ENCODE measurements around the gene SLC25A12.

Gene SLC25A12

DNA sequence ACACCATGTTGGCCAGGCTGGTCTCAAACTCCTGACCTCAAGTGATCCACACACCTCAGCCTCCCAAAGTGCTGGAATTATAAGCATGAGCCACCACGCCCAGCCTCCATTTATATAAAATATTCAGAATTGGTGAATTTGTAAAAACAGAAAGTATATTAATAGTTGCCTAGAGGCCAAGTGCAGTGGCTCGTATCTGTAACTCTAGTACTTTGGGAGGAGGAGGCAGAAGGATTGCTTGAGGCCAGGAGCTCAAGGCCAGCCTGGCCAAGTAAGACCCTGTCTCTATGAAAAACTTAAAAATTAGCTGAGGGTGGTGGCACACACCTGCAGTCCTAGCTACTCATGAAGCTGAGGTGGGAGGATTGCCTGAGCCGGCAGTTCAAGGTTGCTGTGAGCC lies 89.6 kb downstream of the SLC25A12 start:
- no peak overlapping the region for H3K4me3 Mint-ChIP-seq
- H3K27ac Mint-ChIP-seq, result no peak overlapping the region
- peaks cover 0 to 4% of the 10 kb centered on the region in 2 donors for H3K4me1 Mint-ChIP-seq (ENCODE audit: low read depth in 2 of 2)
- DNase-seq (no peak), ATAC-seq (replicated peaks) (no peak)
- peaks cover 27% of the 10 kb centered on the region for H3K36me3 Mint-ChIP-seq (ENCODE audit: insufficient read depth)
- no peaks in the 10 kb centered on the region for H3K27me3 Mint-ChIP-seq
- H3K9me3 Mint-ChIP-seq, result no peaks in the 10 kb centered on the region

DNA sequence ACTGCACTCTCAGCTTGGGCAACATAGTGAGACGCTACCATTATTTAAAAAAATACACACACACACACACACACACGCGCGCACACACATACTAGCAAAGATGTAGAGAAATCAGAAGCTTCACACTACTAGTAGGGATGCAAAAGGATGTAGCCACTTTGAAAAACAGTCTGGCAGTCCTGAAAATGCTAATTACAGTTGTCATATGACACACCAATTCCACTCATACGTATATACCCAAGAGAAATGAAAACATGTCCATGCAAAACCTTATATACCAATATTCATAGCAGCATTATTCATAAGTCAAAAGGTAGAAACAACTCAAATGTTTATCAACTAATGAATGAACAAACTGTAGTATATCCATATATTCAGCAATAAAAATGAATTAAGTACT lies 90.3 kb downstream of the SLC25A12 start:
- DNase-seq (no peak), ATAC-seq (replicated peaks) (no peak)
- H3K9me3 Mint-ChIP-seq, result no peaks in the 10 kb centered on the region
- peaks cover 27% of the 10 kb centered on the region for H3K36me3 Mint-ChIP-seq (ENCODE audit: insufficient read depth)
- H3K27ac Mint-ChIP-seq, result peak overlapping the region; percentile 22 to 66
- H3K4me1 Mint-ChIP-seq (ENCODE audit: low read depth in 2 of 2), result peaks cover 0 to 4% of the 10 kb centered on the region in 2 donors
- no peak overlapping the region for H3K4me3 Mint-ChIP-seq
- H3K27me3 Mint-ChIP-seq, result no peaks in the 10 kb centered on the region

DNA sequence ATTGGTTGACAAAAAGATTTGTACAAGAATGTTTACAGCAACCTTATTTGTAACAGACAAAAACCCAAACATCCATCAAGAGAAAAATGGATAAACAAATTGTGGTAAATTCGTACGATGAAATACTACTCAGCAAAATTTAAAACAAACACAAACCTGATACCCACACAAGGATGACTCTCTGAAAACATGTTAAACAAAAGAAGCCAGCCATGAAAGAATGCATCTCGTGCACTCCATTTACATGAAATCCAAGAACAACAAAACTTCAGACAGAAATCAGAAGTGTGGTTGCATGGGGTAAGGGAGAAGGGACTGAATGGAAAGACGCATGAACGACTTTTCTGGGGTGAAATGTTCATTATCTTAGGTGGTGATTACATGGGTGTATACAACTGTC lies 93.4 kb downstream of the SLC25A12 start:
- no peak for ATAC-seq (replicated peaks)
- no peak for DNase-seq
- H3K27me3 Mint-ChIP-seq, result no peaks in the 10 kb centered on the region
- H3K4me1 Mint-ChIP-seq (ENCODE audit: low read depth in 2 of 2), result peaks cover 0 to 4% of the 10 kb centered on the region in 2 donors
- no peak overlapping the region for H3K27ac Mint-ChIP-seq
- H3K36me3 Mint-ChIP-seq (ENCODE audit: insufficient read depth), result peaks cover 18% of the 10 kb centered on the region
- no peaks in the 10 kb centered on the region for H3K9me3 Mint-ChIP-seq
- no peak overlapping the region for H3K4me3 Mint-ChIP-seq

DNA sequence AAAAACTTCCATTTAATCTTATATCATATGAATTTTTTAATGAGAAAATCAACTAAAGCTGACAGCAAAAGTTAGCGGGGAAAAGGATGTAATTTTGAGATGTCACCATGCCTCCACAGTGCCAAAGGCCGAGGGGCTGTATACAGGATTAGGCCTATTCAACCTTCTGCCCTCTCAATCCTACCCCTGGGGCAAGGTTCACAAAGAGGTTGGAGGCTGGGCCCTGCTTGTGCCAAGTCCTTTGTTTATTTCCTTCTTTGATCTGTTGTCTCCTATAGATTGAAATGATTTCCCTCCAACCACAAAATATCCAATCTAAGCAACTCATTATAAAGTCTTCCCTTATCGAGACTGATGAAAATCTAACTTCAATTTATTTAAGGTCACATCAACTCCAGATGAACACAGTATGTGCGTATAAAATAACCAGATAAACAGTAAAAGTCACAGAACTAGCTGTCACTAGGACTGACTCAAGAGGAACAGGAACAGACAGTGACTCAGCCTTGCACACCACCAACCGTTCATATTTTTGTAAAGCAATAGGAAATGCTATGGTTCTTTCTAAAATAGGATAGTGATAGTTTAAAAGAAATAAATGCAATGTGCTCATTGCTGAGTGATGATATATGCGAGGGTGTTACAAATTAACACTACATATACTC lies 95.8 kb downstream of the SLC25A12 start:
- Mint-ChIP-seq H3K27me3 (no peaks in the 10 kb centered on the region), H3K4me1 (ENCODE audit: low read depth in 2 of 2) (no peaks in the 10 kb centered on the region), H3K27ac (no peak overlapping the region), H3K9me3 (no peaks in the 10 kb centered on the region), H3K4me3 (no peak overlapping the region), H3K36me3 (ENCODE audit: insufficient read depth) (peaks cover 14% of the 10 kb centered on the region)
- ATAC-seq (replicated peaks), result no peak
- no peak for DNase-seq

DNA sequence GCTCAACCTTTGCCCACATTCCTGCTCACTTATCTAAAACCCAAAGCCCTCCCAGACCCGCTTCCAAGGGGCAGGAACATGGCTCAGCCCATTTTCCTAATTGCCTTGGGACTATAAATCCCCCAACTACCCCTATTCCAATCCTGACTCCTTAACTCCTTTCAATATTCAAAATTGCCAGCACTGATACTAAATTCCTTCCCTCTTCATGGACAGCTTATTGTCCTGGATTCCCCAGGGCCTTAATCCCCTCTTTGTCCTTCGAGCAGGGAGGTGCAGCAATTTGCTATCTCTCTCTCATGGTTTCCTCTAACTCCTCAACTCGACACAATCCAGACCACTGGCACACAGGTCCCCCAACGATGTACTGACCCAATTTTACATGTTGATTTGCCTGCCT lies 99.1 kb downstream of the SLC25A12 start:
- ATAC-seq (replicated peaks) (no peak), DNase-seq (no peak)
- Mint-ChIP-seq H3K4me1 (ENCODE audit: low read depth in 2 of 2) (no peaks in the 10 kb centered on the region), H3K9me3 (no peaks in the 10 kb centered on the region), H3K27ac (peak overlapping the region in 1 of 2 donors; percentile 1), H3K4me3 (no peak overlapping the region), H3K27me3 (no peaks in the 10 kb centered on the region), H3K36me3 (ENCODE audit: insufficient read depth) (peaks cover 18% of the 10 kb centered on the region)

DNA sequence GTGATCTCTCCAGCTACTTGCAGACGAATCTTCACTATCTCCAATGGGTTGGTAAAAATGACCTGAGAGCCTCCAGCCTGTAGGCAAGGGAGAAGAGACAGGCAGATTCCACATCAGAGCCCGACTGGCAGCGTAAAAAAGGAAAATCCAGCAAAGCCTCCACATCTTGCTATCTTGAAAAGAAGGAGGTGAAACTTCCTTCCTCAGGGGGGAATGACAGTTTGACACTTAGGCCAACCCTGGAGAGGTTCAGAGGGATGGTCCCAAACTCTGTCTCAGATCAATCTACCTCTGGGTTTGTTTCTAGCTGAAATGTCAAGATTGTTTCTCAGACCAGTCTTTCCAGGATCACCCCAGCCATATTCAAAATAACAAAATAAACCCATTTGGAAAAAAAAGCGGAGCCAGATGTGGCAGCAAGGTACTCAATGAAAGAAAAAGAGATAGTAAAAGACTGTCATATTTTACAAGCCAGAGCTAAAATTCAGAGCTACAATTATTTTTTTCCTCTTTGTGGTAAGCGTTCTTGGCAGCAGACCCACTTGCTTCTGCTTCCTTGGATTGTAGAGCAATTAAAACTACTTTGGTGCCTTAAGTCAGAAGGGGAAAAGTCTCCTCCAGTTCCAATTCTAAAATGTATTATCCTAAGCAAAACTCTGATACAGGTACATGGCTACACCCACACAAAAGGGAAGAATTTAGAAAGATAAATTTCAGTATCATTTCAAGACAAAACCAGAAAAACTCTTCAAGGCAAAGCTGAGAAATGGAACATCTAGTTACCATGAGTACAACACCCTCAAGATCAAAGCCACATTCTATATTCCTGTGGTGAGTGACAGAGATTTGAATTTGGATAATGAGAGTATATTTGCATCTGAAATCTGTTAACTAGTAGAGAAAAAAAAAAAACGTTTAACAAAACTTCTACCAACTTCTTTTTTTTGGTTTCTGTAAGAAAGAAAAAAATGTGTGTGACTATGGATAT lies 100.1 kb downstream of the SLC25A12 start:
- peak overlapping the region in 1 of 2 donors; percentile 23 for H3K27ac Mint-ChIP-seq
- H3K4me3 Mint-ChIP-seq, result no peak overlapping the region
- H3K27me3 Mint-ChIP-seq, result no peaks in the 10 kb centered on the region
- peaks cover 18% of the 10 kb centered on the region for H3K36me3 Mint-ChIP-seq (ENCODE audit: insufficient read depth)
- no peaks in the 10 kb centered on the region for H3K9me3 Mint-ChIP-seq
- H3K4me1 Mint-ChIP-seq (ENCODE audit: low read depth in 2 of 2), result no peaks in the 10 kb centered on the region
- ATAC-seq (replicated peaks) (no peak), DNase-seq (no peak)

DNA sequence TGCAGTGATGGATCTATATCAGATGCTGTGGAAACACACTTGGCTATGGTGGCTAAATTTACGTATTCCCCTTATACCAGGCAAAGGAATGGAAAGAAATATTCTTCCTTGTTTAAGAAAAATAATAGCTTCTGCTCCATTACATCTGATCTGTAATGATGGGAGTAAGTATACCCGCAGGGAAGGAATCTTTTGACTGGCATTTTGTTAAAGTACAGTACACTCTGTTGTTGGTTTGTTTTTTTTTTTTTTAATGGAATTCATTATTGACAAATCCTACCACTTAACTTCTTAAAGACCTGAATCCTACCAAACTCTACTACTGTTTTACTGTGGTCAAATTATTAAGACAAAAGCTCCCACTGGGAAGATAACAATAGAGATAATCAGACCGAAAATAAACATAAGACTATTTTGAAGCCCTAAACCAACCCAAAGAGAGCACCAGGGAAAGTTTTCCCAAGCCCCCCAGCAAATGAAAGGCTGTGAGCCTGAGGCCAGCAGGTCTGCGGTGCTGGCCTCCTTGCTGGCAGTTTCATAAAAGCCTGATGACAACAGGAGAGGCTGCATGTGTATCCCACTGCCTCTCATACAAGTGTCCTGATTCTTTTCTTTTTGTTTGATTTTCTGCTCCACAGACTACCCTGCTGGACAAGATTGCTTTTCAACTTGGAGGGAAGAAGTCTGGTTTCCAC lies 101.0 kb downstream of the SLC25A12 start:
- Mint-ChIP-seq H3K36me3 (ENCODE audit: insufficient read depth) (peaks cover 18% of the 10 kb centered on the region), H3K27ac (peak overlapping the region in 1 of 2 donors; percentile 23), H3K4me3 (no peak overlapping the region), H3K27me3 (no peaks in the 10 kb centered on the region), H3K4me1 (ENCODE audit: low read depth in 2 of 2) (no peaks in the 10 kb centered on the region), H3K9me3 (no peaks in the 10 kb centered on the region)
- ATAC-seq (replicated peaks) (no peak), DNase-seq (no peak)

DNA sequence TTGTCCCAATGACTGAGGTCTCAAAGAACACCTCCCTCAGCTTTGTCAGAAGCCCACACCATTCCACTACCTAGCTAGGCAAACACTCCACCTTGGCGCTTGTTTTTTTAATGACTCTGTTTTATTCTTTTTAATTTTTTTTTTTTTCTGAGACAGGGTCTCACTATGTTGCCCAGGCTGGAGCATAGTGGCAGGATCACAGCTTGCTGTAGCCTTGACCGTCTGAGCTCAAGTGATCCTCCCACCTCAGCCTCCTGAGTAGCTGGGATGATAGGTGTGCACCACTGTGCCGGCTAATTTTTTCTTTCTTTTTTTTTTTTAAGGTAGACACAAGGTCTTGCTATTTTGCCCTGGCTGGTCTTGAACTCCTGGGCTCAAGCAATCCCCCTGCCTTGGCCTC lies 101.9 kb downstream of the SLC25A12 start:
- no peak for DNase-seq
- Mint-ChIP-seq H3K4me1 (ENCODE audit: low read depth in 2 of 2) (no peaks in the 10 kb centered on the region), H3K36me3 (ENCODE audit: insufficient read depth) (peaks cover 26% of the 10 kb centered on the region), H3K27ac (no peak overlapping the region), H3K27me3 (no peaks in the 10 kb centered on the region), H3K9me3 (no peaks in the 10 kb centered on the region), H3K4me3 (no peak overlapping the region)
- ATAC-seq (replicated peaks), result no peak

DNA sequence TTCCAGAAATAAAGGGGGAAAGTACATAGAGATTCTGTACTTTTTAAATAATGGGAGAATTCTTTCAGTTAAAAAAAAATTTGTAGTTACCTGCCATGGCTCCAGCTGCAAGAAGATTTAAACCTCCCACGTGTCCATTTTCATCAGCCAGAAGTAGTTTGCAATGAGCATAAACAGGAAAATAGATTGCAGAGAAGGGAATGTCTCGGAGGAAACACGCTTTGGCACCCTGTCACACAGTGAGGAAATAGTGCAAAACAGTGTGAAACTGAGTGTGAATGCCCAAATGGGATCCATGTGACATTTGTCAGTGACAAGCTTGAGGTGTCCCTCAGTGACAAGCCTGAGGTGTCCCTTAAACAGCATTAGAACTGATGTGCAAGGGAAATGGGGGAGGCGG lies 102.7 kb downstream of the SLC25A12 start:
- H3K4me1 Mint-ChIP-seq (ENCODE audit: low read depth in 2 of 2), result no peaks in the 10 kb centered on the region
- H3K27ac Mint-ChIP-seq, result peak overlapping the region in 1 of 2 donors; percentile 50
- H3K27me3 Mint-ChIP-seq, result no peaks in the 10 kb centered on the region
- DNase-seq (no peak), ATAC-seq (replicated peaks) (no peak)
- peaks cover 34% of the 10 kb centered on the region for H3K36me3 Mint-ChIP-seq (ENCODE audit: insufficient read depth)
- no peak overlapping the region for H3K4me3 Mint-ChIP-seq
- no peaks in the 10 kb centered on the region for H3K9me3 Mint-ChIP-seq

DNA sequence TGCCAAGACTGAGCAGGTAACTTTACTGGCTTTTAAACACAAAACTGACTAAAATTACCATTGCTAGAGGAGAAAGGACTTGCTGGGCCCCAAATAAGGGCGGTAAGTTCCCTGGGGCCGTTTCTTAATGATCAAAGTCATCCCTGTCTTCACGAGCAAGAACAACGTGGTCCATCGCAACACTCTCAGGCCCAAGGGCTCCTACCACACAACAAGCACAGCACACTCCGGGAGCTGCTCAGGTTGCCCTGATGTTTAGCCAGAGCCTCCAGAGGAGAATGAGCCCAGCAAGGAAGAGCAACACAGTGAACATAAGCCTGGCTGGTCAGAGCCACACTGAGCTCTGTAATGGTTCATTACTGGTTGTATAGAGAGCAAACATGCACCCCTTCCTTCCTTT lies 104.1 kb downstream of the SLC25A12 start:
- DNase-seq (no peak), ATAC-seq (replicated peaks) (no peak)
- Mint-ChIP-seq H3K36me3 (ENCODE audit: insufficient read depth) (peaks cover 48% of the 10 kb centered on the region), H3K4me3 (no peak overlapping the region), H3K27me3 (no peaks in the 10 kb centered on the region), H3K27ac (no peak overlapping the region), H3K4me1 (ENCODE audit: low read depth in 2 of 2) (no peaks in the 10 kb centered on the region), H3K9me3 (no peaks in the 10 kb centered on the region)

DNA sequence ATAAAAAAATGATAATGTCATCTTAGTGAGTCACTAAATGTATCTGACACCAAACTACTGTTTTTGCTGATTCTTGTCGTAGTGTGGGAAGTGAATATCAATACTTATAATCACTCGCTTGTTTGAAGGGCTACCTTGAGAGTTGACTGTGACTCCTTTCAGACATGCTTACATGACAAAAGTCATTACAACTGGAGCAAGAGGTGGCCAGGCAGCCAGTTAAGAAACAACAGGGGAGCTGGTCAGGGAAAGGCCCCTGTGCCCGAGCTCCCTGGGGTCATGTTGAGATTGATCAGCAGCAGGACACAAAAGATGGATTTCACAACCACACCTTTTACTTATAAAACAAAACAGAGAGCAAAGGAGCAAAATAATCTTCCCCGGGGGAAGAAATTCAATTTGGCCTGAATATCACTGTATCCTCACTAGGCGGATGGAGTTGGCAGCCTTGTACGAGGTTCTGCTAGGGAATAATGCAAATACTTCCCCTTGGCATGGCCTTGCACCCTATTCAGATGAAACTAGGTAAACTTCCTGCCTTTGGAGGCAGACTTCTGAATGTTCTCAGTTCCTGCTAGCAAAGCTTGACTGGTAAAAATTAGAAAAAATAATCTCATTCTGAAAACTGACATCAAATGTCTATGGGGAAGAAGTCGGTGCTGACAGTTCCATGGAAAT lies 105.6 kb downstream of the SLC25A12 start:
- Mint-ChIP-seq H3K4me3 (no peak overlapping the region), H3K4me1 (ENCODE audit: low read depth in 2 of 2) (no peaks in the 10 kb centered on the region), H3K36me3 (ENCODE audit: insufficient read depth) (peaks cover 55% of the 10 kb centered on the region), H3K27ac (no peak overlapping the region), H3K27me3 (no peaks in the 10 kb centered on the region), H3K9me3 (no peaks in the 10 kb centered on the region)
- no peak for ATAC-seq (replicated peaks)
- no peak for DNase-seq

DNA sequence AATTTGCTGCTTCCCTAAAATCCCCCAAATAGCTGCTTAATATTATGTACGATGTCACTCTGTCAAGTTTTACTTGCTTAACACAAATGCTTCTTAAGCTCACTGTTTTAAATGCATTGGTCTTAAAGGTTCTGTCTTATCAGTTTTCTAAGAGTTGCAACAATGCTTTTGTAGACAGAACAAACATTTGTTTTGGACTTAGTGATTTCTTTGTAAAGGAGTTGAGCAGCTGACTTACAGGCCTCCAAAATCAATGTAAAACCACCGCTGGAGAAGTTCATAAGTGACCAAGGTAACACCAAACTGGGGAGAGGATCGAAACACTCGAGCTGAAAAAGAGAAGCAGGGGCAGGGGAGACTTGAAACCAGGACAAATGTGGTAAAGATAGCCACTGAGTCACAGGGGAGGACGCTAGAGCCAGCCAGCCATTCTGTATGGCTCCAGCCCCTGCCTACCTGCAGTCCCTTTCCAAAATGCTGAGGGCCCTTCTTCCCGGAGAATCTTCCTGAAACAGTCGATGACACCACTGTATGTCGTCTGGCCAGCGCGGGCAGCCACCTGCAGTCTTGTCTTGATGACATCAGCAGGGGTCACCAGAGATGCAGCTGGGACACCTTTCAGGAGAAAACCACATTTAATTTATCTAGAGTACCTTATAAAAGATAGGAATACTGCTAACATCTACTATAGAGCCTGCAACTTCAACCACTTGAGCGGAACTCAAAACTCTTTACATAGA lies 106.5 kb downstream of the SLC25A12 start:
- no peaks in the 10 kb centered on the region for H3K4me1 Mint-ChIP-seq (ENCODE audit: low read depth in 2 of 2)
- H3K4me3 Mint-ChIP-seq, result no peak overlapping the region
- no peak overlapping the region for H3K27ac Mint-ChIP-seq
- H3K27me3 Mint-ChIP-seq, result no peaks in the 10 kb centered on the region
- no peaks in the 10 kb centered on the region for H3K9me3 Mint-ChIP-seq
- H3K36me3 Mint-ChIP-seq (ENCODE audit: insufficient read depth), result peaks cover 50% of the 10 kb centered on the region
- DNase-seq, result no peak
- ATAC-seq (replicated peaks), result no peak

DNA sequence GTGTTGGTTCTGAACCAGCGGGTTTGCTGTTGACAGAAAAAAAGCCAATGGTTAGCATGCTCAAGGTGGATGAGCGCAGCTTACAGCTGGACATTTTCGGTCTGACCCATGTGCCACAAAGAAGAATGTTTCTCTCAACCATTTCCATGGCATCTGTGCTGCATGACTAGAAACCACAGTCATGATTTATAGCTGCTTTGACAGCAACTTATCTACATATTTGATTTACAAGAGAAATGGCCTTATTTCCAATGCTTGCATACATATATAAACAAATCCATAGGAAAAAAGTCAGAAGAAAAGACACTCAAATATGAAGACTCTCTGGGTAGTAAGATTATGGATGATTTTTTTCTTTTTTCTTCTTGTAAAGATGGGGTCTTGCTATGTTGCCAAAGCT lies 108.6 kb downstream of the SLC25A12 start:
- H3K36me3 Mint-ChIP-seq (ENCODE audit: insufficient read depth), result peaks cover 40% of the 10 kb centered on the region
- H3K27ac Mint-ChIP-seq, result no peak overlapping the region
- H3K27me3 Mint-ChIP-seq, result no peaks in the 10 kb centered on the region
- DNase-seq (no peak), ATAC-seq (replicated peaks) (no peak)
- no peaks in the 10 kb centered on the region for H3K9me3 Mint-ChIP-seq
- H3K4me1 Mint-ChIP-seq (ENCODE audit: low read depth in 2 of 2), result no peaks in the 10 kb centered on the region
- H3K4me3 Mint-ChIP-seq, result no peak overlapping the region

Measured in effector memory CD8-positive, alpha-beta T cell (primary cell).